Stimulated activated CD4-positive, alpha-beta T cell treated with anti-CD3 and anti-CD28 coated beads, Interleukin-4, amount 100 ng/mL, for 1 hour (primary cell): ENCODE measurements around the gene ANO6.

Experiments used
- DNase-seq: peaks from one replicate; pipeline ENCODE4 v3.0.0-alpha.2; 2020

The ANO6 gene

GRCh38 chr12:45282411-45282810, 66.5 kb downstream of the ANO6 start:
- DNase-seq, result no peak

DNA sequence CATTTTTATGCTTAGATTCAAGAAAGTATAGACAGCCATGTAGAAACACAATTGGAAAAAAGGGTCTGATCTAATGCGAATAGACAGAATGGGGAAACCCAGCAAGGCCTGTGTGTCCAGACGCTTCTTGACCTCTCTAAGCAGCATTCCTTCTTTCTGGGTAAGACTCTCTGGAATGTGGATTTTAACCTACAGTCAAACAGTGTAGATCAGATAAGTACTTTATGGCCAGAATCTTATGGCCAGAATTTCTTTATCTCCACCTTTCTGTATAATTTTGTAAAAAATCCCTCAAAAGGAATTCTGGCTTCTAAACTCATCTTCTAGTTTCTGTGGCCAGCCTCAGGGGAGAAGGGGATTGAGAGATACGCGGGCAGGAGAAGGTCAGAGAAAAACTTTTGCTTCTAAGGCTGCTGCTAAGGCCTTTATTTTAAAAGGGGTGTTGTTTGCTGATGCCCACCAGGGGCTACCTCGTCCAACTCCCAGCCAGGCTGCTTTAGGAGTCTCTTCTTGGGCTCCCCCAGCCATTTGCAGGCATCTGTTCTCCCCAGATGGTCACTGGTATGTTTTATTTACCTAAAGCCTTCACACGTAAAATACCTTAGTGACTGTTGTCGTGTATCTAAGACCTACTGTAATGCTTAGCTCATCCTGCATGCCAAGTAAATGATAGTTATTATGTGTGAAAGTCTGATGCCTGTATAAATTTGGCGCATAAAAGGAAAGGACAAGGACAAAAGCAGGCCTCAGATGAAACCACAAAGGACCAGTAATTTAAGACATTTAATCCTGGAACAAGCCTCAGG, 68.4 kb downstream of the ANO6 start:
- DNase-seq, result no peak

GRCh38 chr12:45285717-45286116, 69.8 kb downstream of the ANO6 start:
- no peak for DNase-seq

- no peak for DNase-seq
Measured at GRCh38 chr12:45286621-45287020, 70.7 kb downstream of the ANO6 start.

GRCh38 chr12:45289245-45290215, 73.6 kb downstream of the ANO6 start:
- no peak for DNase-seq

DNA sequence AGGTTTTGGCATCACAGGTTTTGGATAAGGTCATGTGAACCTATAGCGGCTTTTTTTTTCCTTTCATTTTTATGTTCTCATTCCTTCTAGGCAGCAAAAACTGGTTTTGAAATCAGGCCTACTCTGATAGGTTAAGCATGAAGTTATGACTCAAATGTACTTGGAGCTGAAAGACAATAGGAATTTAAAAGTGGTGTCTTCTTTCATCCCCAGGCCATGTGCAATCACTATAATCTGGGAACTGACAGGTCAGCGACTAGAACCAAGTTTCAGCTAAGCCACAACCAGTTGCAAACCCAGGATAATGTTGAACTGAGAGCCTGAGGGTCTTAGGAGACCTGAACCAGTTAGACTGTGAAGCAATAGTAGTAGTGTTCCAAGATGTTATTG, 74.3 kb downstream of the ANO6 start:
- no peak for DNase-seq

GRCh38 chr12:45291518-45291917, 75.6 kb downstream of the ANO6 start:
- no peak for DNase-seq

DNA sequence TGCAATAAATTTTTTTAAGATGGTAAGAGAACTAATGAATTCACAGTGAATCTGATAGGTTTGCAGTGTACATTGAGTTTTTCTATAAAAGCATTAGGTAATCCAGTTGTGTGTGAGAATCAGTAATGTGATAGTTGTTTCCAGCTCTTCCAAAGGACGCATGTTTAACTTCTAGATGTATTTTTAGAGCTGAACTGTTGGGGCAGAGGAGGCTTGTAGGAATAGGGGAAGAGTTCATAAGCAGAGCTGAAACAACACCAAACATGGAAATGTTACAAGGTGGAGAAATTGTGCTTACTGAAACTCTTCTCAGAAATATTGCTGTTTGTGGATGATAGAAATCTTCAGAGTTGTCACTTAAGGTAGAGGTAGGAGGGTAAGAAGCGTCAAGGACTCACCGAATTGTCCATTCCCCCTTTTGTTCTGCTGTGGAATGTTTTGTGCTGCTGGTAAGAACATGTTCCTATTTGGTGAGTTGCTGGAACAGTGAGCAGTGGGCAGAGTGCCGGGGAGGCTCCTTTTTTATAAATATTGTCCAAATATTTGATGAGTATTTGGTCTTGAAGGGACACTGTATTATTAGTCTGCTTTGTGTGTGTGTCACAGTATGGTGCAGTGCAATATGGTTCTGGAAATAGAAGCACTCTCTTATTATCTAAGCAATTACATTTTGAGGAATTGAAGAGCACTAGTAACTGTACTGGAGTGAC, 76.7 kb downstream of the ANO6 start:
- no peak for DNase-seq

DNA sequence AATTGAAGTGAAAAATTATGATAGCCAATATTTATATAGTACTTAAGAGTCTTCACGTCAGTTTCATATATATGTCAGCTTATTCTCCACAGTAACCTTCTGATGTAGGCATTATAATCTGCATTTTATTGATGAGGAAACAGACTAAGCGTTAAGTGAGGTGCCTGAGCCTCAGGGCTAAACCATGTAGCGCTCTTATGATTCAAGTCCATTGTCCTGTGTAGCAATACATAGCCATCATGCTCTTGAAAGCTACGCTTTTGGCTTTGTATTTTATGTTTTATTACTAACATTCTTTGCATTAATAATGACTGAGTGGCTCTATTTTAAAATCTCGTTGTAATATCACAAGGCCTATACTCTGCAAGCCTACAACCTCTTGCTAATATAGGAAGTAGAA, 79.0 kb downstream of the ANO6 start:
- DNase-seq, result no peak

GRCh38 chr12:45296046-45296586, 80.2 kb downstream of the ANO6 start:
- DNase-seq, result no peak

- no peak for DNase-seq
Measured at GRCh38 chr12:45298047-45298446, 82.2 kb downstream of the ANO6 start.

DNA sequence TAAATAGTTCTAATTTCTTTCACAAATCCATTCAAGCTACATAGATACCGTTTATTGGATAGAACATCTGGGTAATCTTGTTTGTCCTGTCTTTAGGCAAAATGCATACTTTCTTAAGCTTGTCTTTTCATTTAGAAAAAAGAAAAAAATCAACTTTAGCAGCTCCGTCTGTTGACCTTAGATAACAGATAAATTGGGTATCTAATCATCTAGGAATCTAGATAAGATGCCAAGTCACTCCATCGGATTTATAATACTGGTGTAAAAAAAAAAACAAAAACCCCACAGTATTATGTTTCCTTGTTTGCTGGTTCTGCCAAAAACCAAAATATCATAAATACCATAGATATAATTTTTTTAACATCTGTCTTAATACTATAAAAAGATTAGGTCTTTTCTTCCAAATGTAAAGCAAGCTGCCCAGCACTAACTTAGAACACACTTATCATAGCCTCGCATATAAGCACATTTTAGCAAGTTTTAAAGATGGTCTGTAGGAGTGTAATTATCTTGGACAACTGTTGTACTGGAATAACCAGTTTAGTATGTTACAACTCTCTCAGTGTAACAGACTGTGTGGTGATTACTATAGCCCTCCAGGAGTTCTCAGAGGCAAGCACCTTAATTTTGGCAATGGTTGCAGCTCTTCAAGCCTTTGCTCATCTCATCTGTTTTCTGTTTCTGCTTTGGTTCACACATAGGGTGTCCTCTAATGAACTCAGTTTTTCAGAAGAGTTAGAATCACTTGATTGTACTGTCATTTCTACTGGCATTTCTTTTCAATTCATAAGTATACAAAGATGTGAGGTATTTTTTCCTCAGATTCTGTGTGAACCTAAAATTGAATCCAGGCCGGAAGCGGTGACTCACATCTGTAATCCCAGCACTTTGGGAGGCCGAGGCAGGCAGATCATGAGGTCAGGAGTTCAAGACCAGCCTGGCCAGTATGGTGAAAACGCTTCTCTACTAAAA, 83.1 kb downstream of the ANO6 start:
- no peak for DNase-seq

- DNase-seq, result no peak
Measured at GRCh38 chr12:45302621-45303369, 86.9 kb downstream of the ANO6 start.

DNA sequence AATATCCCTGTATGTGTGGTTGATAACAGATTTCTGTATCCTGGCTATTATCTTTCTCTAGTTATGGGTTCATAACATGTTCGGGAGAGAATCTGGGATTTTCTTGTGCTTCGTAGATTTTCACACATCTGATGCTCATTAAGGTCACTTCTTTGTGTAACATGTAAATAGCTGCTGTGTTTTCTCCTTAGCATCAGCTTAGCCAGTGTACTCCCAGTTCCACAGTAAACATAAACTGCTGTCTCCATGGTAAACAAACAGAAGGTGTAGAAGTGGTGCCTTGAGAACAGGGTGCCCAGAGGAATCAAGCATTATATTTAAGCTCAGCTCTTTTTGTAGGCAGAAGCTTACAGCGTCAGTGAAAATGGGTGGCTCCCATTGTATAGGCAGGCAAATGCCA, 88.0 kb downstream of the ANO6 start:
- no peak for DNase-seq

GRCh38 chr12:45304514-45305178, 88.8 kb downstream of the ANO6 start:
- DNase-seq, result no peak

GRCh38 chr12:45305907-45306306, 90.0 kb downstream of the ANO6 start:
- DNase-seq, result no peak

- DNase-seq, result no peak
Measured at GRCh38 chr12:45309836-45310626, 94.1 kb downstream of the ANO6 start.

- no peak for DNase-seq
Measured at GRCh38 chr12:45310627-45310968, 94.7 kb downstream of the ANO6 start.

DNA sequence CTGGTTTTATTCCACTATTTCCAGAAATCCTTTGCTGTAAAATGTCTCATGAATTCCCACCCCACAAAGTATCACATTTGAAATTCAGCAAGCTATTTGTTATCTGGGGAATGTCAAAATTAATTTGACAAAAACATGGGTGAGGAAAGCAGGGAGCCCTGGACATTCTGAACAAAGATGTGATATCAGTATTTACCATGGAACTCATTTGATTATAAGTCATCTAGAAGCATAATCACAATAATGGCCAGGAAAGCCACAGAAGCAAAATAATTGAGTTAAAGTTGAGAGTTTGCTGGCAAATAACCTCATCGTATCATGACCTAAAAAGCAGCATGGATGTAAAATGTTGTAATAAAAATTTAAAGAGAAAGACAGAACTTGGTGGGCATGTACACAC, 96.1 kb downstream of the ANO6 start:
- DNase-seq, result no peak

DNA sequence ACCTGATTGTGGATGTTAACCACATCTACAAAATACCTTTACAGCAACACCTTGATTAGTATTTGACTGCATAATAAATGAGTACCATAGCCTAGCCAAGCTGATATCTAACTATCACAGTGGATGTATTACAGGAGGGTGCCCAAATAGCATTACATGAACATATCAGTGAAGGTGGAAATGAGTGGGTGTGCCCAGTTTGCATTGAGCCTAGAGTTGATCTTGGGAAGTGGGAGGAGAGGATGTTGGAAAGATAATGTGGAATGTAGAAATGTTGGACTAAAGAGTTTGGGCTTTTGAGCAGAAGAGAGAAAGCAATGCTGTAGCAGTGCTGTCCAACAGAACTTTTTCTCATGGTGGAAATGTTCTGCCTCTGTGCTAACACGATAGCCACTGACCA, 98.9 kb downstream of the ANO6 start:
- DNase-seq, result no peak
